GM13976 (cell line): ENCODE measurements around the gene TFB1M.

Experiments used
- DNase-seq: peaks from one replicate; pipeline ENCODE4 v3.0.0; 2012; ENCODE audit warnings: low spot score
- in situ Hi-C: fragments of 300-500 bp; cut with MboI; formaldehyde crosslinking; loops from one replicate; pipeline ENCODE4 v1.12.0; 2022; ENCODE audit warnings: low sequenced_read_pairs, mixed read lengths, inconsistent platforms; ENCODE audit not compliant: unreplicated experiment
- TF ChIP-seq, protein P1 (sequence below): IDR thresholded peaks from 2 replicates; pipeline ENCODE4 v1.5.1; 2012; ENCODE audit warnings: borderline replicate concordance, mild to moderate bottlenecking; ENCODE audit not compliant: insufficient read depth; ENCODE audit errors: extremely low read depth, missing control alignments, control extremely low read depth

Gene TFB1M

DNA sequence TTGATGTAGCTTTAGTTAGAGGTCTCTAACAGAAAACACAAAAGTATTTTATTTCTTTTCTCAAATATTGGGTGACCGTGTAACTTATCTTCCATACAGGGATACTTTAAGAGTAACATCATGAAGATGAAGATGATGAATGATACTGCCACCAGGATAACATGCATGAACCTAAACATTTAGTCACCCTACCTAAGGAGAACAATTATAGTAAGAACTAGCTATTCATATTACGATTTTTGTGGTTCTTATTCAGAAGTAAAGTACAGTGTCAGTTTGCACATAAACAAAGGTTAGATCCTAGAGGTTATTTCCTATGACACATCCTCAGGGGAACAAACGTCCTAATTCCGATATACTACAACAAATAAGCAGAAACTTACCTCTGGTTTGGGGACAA, 29.5 kb downstream of the TFB1M start:
- TF ChIP-seq, protein P1, sequence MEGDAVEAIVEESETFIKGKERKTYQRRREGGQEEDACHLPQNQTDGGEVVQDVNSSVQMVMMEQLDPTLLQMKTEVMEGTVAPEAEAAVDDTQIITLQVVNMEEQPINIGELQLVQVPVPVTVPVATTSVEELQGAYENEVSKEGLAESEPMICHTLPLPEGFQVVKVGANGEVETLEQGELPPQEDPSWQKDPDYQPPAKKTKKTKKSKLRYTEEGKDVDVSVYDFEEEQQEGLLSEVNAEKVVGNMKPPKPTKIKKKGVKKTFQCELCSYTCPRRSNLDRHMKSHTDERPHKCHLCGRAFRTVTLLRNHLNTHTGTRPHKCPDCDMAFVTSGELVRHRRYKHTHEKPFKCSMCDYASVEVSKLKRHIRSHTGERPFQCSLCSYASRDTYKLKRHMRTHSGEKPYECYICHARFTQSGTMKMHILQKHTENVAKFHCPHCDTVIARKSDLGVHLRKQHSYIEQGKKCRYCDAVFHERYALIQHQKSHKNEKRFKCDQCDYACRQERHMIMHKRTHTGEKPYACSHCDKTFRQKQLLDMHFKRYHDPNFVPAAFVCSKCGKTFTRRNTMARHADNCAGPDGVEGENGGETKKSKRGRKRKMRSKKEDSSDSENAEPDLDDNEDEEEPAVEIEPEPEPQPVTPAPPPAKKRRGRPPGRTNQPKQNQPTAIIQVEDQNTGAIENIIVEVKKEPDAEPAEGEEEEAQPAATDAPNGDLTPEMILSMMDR = no peak
- no peak for DNase-seq
- in situ Hi-C loops = no loop called here

DNA sequence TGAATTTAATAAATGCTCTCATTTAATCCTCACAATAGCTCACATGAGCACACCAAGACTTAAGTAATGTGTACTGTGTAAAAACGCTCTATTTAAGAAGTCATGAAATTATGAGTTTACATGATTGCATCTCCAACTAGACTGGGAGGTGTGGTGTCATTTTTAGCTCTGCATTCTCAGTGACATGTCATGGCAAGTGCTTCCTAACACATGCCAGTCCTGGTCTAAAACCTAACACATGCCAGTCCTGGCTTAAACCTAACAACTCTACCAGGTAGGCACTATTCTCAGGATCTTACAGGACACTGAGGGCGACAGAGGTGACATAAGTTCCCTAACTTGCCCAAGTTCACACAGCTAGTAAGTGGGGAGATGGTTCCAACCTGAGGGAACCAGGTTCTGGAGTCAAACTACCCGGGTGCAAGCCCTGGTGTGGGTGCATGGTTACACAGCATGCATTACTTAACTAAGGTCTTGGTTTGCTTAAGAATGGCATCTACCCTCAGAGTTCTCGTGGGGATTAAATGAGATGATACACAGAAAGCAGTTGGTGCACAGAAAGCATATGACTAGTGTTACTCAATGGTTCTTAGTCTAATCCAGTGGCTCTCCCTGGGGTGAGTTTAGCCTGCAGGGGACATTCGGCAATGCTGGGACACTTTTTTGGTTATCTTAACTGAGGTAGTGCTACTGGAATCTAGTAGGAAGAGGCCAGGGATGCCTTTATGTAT, 35.8 kb downstream of the TFB1M start:
- TF ChIP-seq, protein P1 = no peak
- in situ Hi-C loops = no loop called here
- DNase-seq = no peak

DNA sequence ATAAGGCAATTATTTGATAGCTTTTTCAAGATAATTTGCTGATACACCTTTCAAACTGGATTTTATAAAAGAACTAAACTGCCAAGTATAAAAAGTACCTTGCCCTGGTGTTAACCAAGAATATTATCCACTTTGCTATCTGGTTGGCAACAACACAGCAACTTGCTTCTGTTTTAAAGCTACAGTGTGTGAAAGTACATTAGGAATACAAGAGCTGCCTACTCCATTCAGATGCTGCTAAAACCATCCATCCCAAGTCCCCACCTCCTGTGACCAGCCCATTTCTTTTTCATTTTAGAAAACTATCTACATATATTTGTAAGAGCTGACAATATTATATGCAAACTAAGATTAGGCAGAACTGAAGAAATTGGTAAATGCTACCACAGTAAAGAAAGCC, 37.6 kb downstream of the TFB1M start:
- no peak for DNase-seq
- in situ Hi-C loops = no loop called here
- TF ChIP-seq, protein P1 = no peak

DNA sequence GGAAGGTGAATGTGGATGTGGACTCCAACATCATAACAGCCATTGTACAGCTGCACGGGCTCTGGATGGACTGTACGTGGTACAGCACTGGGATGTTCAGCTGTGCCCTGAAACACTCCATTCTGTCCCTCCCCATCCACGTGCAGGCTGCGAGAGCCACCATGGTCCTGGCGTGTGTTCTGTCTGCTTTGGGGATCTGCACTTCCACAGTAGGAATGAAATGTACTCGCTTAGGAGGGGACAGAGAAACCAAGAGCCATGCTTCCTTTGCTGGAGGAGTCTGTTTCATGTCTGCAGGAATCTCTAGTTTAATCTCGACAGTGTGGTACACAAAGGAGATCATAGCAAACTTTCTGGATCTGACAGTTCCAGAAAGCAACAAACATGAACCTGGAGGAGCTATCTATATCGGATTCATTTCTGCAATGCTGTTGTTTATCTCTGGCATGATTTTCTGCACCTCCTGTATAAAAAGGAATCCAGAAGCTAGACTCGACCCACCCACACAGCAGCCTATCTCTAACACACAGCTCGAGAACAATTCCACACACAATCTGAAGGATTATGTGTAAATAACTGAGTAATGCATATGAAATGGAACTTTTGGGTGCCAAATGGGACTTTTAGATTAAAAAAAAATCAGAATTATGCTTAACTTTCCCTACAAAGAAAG, 38.3 kb downstream of the TFB1M start:
- in situ Hi-C loops = no loop called here
- no peak for DNase-seq
- TF ChIP-seq, protein P1 = no peak

DNA sequence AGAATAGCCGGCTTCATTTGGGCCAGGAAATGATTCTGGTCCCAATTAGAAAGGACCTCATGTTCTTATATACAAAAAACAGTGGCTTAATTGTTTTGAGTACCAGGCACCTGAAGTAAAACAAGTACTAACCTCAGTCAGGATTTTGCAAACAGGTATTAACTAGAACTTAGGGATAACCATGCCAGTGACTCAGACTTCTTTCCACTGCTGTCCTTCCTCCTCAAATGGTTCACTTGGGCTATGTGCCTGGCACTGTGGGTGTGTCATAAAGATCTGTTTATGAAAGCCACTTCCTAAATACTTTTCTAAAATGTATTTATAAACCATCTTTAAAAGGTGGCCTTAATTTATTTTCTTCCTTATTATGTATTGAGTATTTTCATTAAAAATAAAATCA, 39.8 kb downstream of the TFB1M start:
- in situ Hi-C loops = no loop called here
- TF ChIP-seq, protein P1 = no peak
- no peak for DNase-seq

DNA sequence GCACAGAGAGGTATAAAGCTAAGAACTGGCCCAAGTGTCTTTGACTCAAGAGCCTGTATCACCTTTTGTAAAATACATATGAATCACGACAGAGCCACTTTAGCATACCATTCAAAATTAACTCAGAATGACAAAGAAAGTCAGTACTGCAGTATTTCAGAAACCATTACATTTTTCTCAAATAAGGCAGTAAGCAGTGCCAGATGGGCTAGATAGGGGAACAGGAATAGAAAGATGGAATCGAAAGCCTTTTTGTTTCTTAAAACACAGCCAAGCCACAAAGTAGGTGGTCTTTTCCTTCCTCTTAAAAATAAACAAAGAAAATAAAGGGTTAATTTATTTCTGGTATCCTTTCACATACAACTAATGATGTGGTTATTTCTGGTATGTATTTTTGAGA, 40.2 kb downstream of the TFB1M start:
- in situ Hi-C loops = no loop called here
- no peak for DNase-seq
- TF ChIP-seq, protein P1 = no peak
